ENCODE data around the gene CRYAA. TPM values are rescaled to one million over a fixed set of nuclear protein-coding genes. Genes with fewer than 3 reads are reported as not detected.

Gene CRYAA
- total and polyA plus RNA-seq, 2 of the 8 experiments (the other 6 are each of a cell fraction or from before 2014, with no cell fraction given), result not detected

- no peaks in the 10 kb centered on the region for H3K36me3 ChIP-seq (ENCODE audit: control insufficient read depth in 2 of 4, insufficient read depth in 4 of 4, low read length in 3 of 4)
- H3K23ac ChIP-seq (ENCODE audit: insufficient read length), result no peak overlapping the region
- DNase-seq (ENCODE audit: low read depth in 1 of 2, low spot score in 2 of 2), result no peak
- no peak overlapping the region for H2BK120ac ChIP-seq (replicated peaks; ENCODE audit: low read depth, low read length)
- no peaks in the 10 kb centered on the region for H3K79me1 ChIP-seq (ENCODE audit: low read depth, low read length)
- FAIRE-seq, result no peak
- ChIA-PET POLR2A (ENCODE audit: partially characterized antibody) (no interaction called here), CTCF (ENCODE audit: partially characterized antibody) (interaction anchor here (0.7 to 1.9 kb wide), 7 partner anchors 19 to 110 kb away, joined by 3 to 8 read pairs (median 4); no protein-coding TSS in a partner anchor)
- no peaks in the 10 kb centered on the region for H3K79me2 ChIP-seq (ENCODE audit: control insufficient read depth in 1 of 2, insufficient read depth in 2 of 2, low read length in 2 of 2)
- WGBS, 2 experiments (ENCODE audit: extremely low coverage in 1 of 2, insufficient coverage in 1 of 2, insufficient read length in 1 of 2, insufficient replicate concordance in 2 of 2, low coverage in 1 of 2, low lambda C conversion rate in 2 of 2, missing lambda C conversion rate in 1 of 2), result 85 to 100% methylated on average over 1 to 20 of the region's 21 CpGs
- no peak overlapping the region for H2BK5ac ChIP-seq (ENCODE audit: low read depth, low read length)
- H3K4me3 ChIP-seq (ENCODE audit: extremely low read depth in 1 of 4, insufficient read depth in 2 of 4, low read depth in 3 of 4, low read length in 4 of 4), result no peak overlapping the region
- no peak overlapping the region for H2AK5ac ChIP-seq (ENCODE audit: low read depth, low read length)
- no peaks in the 10 kb centered on the region for H4K20me1 ChIP-seq (replicated peaks in 1 of 2; ENCODE audit: control insufficient read depth in 1 of 2, insufficient read depth in 2 of 2, low read length in 2 of 2)
- H3K18ac ChIP-seq (ENCODE audit: extremely low read depth, low read length), result no peak overlapping the region
- no peak overlapping the region for H3K14ac ChIP-seq (ENCODE audit: insufficient read length)
- H3K9ac ChIP-seq (replicated peaks in 1 of 4; ENCODE audit: extremely low read depth in 1 of 4, low read depth in 3 of 4, low read length in 3 of 4), result no peak overlapping the region
- H2BK20ac ChIP-seq (ENCODE audit: low read length), result no peak overlapping the region
- H4K91ac ChIP-seq (replicated peaks; ENCODE audit: insufficient read length, low read length), result no peak overlapping the region
- no peak overlapping the region; the same call in 1 of the 2 replicates for H2BK15ac ChIP-seq (ENCODE audit: low read length)
- no peaks in the 10 kb centered on the region; a peak in 2 of 7 replicates for H3K4me1 ChIP-seq (replicated peaks in 1 of 4; ENCODE audit: control insufficient read depth in 3 of 4, insufficient read depth in 4 of 4, low read length in 3 of 4)
- H3K56ac ChIP-seq (replicated peaks; ENCODE audit: insufficient read length, low read depth, low read length), result no peak overlapping the region
- no peak overlapping the region for H4K8ac ChIP-seq (ENCODE audit: extremely low read depth, insufficient read depth, low read length)
- H4K5ac ChIP-seq (ENCODE audit: insufficient read length, low read depth, low read length), result no peak overlapping the region
- no peak overlapping the region for H3K4me2 ChIP-seq (ENCODE audit: insufficient read depth in 1 of 2, low read depth in 2 of 2, low read length in 2 of 2)
- no peaks in the 10 kb centered on the region; a peak in 1 of 4 replicates for H3K9me3 ChIP-seq (ENCODE audit: insufficient read depth in 2 of 2, low read depth in 1 of 2, low read length in 1 of 2)
- no peak overlapping the region for H2BK12ac ChIP-seq (ENCODE audit: low read depth, low read length)
- no peak overlapping the region for H2AFZ ChIP-seq (ENCODE audit: low read length)
- H3K27me3 ChIP-seq (replicated peaks in 1 of 4; ENCODE audit: control insufficient read depth in 3 of 4, extremely low read depth in 1 of 4, insufficient read depth in 3 of 4, low read length in 3 of 4), result no peaks in the 10 kb centered on the region
- H3K4ac ChIP-seq (replicated peaks; ENCODE audit: insufficient read length, low read depth, low read length), result no peak overlapping the region
- H3K23me2 ChIP-seq (ENCODE audit: low read depth, low read length), result no peaks in the 10 kb centered on the region
- H3K27ac ChIP-seq (ENCODE audit: low read depth, low read length), result no peak overlapping the region
- TF ChIP-seq BRCA1 (IDR thresholded peaks at IDR 0.05; ENCODE audit: low read depth, low read length) (no peak), MAX (IDR thresholded peaks at IDR 0.05) (no peak), TBP (IDR thresholded peaks at IDR 0.05; ENCODE audit: low read depth, low read length) (no peak), EP300 (IDR thresholded peaks at IDR 0.05; ENCODE audit: borderline replicate concordance in 1 of 2, low read depth in 2 of 2, low read length in 2 of 2) (no peak), TEAD4 (IDR thresholded peaks at IDR 0.05; ENCODE audit: low read depth, low read length) (no peak), EGR1 (IDR thresholded peaks at IDR 0.05; ENCODE audit: borderline replicate concordance, low read depth, low read length) (no peak), SIRT6 (IDR thresholded peaks at IDR 0.05; ENCODE audit: low read length) (no peak), ZNF274 (IDR thresholded peaks at IDR 0.05; ENCODE audit: borderline replicate concordance, extremely low read depth, low read length) (no peak), RXRA (IDR thresholded peaks at IDR 0.05; ENCODE audit: insufficient read depth, low read depth, low read length) (no peak), SIN3A (conservative IDR thresholded peaks at IDR 0.05 in 1 of 2, IDR thresholded peaks at IDR 0.05 in 1 of 2; ENCODE audit: low read depth in 1 of 2, low read length in 2 of 2) (no peak), CREB1 (IDR thresholded peaks at IDR 0.05) (no peak), TCF12 (IDR thresholded peaks at IDR 0.05; ENCODE audit: low read depth, low read length) (no peak), E2F6 (IDR thresholded peaks at IDR 0.05) (no peak)
Measured at GRCh38 chr21:43211072-43211759, 42.4 kb downstream of the CRYAA start.
